Heart right ventricle (tissue), 16 donors: ENCODE results near the gene MGMT. TPM values are rescaled to one million over a fixed set of nuclear protein-coding genes. Genes with fewer than 3 reads are reported as not detected.
A peak's percentile ranks its signal among the peaks of the same experiment; 100 is the strongest.

Experiments
- ATAC-seq, 8 donors: fragments of 200-7000 bp; cut with Tn5 transposase; one replicate each; pipeline ENCODE4 v1.9.1; 2020; ENCODE audit warnings: mild to moderate bottlenecking in 8 of 8, moderate library complexity in 8 of 8, moderate number of reproducible peaks in 1 of 8
- DNase-seq, 2 donors: peaks; one replicate each; pipeline ENCODE4 v3.0.0-alpha.2; 2020
- H3K27ac ChIP-seq, 10 donors: fragments of 200-600 bp; sonication (generic) in 2 of 10; one replicate each; pipeline versions ENCODE4 v1.5.0 to v1.8.0; 2020 to 2022; ENCODE audit warnings: mild to moderate bottlenecking in 3 of 10
- H3K27me3 ChIP-seq, 7 donors: fragments of 200-600 bp; one replicate each; pipeline ENCODE4 v1.8.0; 2021 to 2022; ENCODE audit warnings: mild to moderate bottlenecking in 2 of 7
- H3K36me3 ChIP-seq, 9 donors: fragments of 200-600 bp; sonication (generic) in 1 of 9; one replicate each; pipeline versions ENCODE4 v1.5.0 to v1.8.0; 2020 to 2022; ENCODE audit warnings: mild to moderate bottlenecking in 2 of 9
- H3K4me1 ChIP-seq, 9 donors: fragments of 200-600 bp; sonication (generic) in 1 of 9; one replicate each; pipeline versions ENCODE4 v1.5.0 to v1.8.0; 2020 to 2022; ENCODE audit warnings: mild to moderate bottlenecking in 4 of 9
- H3K4me3 ChIP-seq, 10 donors: fragments of 200-600 bp; sonication (generic) in 2 of 10; one replicate each; pipeline versions ENCODE4 v1.5.0 to v1.8.0; 2020 to 2022; ENCODE audit warnings: mild to moderate bottlenecking in 7 of 10, moderate library complexity in 2 of 10
- H3K9me3 ChIP-seq, 11 donors: fragments of 200-600 bp in 10 of 11; sonication (generic) in 2 of 11; one replicate each; pipeline versions ENCODE4 v1.5.0 to v1.8.0; 2013 to 2022; ENCODE audit warnings: mild to moderate bottlenecking in 2 of 11, control low read depth in 1 of 11, moderate library complexity in 1 of 11
- WGBS, 2 donors: extraction: QIAGEN DNeasy Blood & Tissue Kit; methylation state at CpG; one replicate each; pipeline ENCODE4 v1.1.7; 2013; ENCODE audit warnings: inconsistent platforms in 1 of 2; 5-methylcytosine and 5-hydroxymethylcytosine counted together
- intact Hi-C, 10 donors: fragments of 100-400 bp; cut with DNase I; formaldehyde crosslinking; loops; one replicate each; pipeline versions ENCODE4 v1.11.1 to v1.14.2; 2022
- polyA plus RNA-seq, 2 donors: library from polyadenylated mRNA; stranded (reverse); fragments of 200-250 nt; gene quantifications; one replicate each; pipeline ENCODE4 v1.2.3, GENCODE V29; 2013
- total RNA-seq, 10 donors: library from RNA; stranded (reverse); fragmentation: NEBNext Ultra II Directional in 3 of 10; extraction: Animal tissue kit (Norgen Biotek cat#: 25700) in 3 of 10; gene quantifications; one replicate each; pipeline versions ENCODE4 v1.2.1 to v1.2.4, GENCODE V29; 2021 to 2023
- TF ChIP-seq, protein P1 (sequence below), 9 donors: fragments of 200-600 bp; sonication (generic) in 2 of 9; IDR thresholded peaks; one replicate each; pipeline versions ENCODE4 v1.5.0 to v1.8.0; 2021 to 2022; ENCODE audit warnings: antibody characterized with exemption in 9 of 9, mild to moderate bottlenecking in 5 of 9, moderate library complexity in 1 of 9
- donor health status: Arrhythmogenic right ventricular cardiomyopathy.
- donor health status: ischemic (EF 13 %, LVEDD 7.1; RV severe dilation, severe dysfunction).
- donor health status: healthy with polysubstance abuse.
- donor health status: DM: no; HTN: yes; CAD: no.
- donor health status: DM: no; HTN: no; CAD: no.
- donor health status: ischemic (EF 25% LVEDD 6.9; RV normal size, moderate dysfunction).
- donor health status: ischemic (EF 25% LVEDD 5.7; RV mildly dilated, moderate dysfunction).
- donor health status: healthy.
- donor health status: DM: yes; HTN: yes; CAD: no.
- donor health status: Ischemic cardiomyopathy.
- donor health status: ischemic (EF 35%, LVEDD 5.7; RV mildly dilated, moderate dysfunction).
- donor health status: nonischemic (EF 11% LVEDD 7.7; RV severe dilation, severe dysfunction).
- donor health status: DM: yes; HTN: yes; CAD: no.
- donor health status: PGD.
- donor health status: ischemic (EF 29% LVEDD 5.4; RV normal size, mild dysfunction).
- donor health status: nonischemic (EF 23%, LVEDD 6.1; RV moderate dilation, normal function).

MGMT gene
- total and polyA plus RNA-seq, 12 donors = 8.4 to 17.8 (median 12.9) TPM

DNA sequence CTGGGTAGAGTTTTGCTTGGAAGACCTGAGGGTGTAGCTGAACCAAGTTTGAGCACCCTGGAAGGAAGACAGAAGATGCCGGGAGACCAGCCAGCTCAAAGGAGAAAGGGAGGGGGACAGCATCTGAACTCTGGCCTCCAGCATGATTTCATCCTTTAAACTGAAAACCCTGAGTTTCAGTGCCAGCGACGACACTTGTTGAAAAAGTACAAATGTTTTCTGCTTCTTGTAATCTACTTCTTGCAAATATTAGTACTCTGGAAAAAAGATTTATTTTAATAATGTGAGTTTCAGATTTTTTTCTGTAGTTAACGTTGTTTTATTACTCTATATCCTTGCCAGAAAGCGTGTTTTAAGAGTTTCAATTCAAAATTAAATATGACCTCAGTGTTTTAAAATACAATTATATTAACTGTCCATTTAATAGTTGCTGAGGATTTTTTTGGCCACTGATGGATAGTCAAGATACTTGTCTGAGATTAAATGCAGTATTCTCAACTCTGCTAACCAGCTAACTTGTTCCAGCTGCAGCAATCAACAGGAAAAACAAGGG is 227.7 kb downstream of the MGMT start:
- Histone ChIP-seq H3K36me3 (no peaks in the 10 kb centered on the region), H3K4me1 (peaks cover 5 to 32% (median 13%) of the 10 kb centered on the region in 9 donors), H3K27me3 (no peaks in the 10 kb centered on the region), H3K27ac (peak overlapping the region in 1 of 10 donors; percentile 60), H3K9me3 (no peaks in the 10 kb centered on the region), H3K4me3 (no peak overlapping the region)
- 53 to 54% methylated on average over 5 of the region's 5 CpGs for WGBS, 2 donors
- DNase-seq (peak; percentile 57 to 74), ATAC-seq (peak; percentile 68 to 90 (median 81))
- intact Hi-C loops = no loop called here
- TF ChIP-seq, protein P1, sequence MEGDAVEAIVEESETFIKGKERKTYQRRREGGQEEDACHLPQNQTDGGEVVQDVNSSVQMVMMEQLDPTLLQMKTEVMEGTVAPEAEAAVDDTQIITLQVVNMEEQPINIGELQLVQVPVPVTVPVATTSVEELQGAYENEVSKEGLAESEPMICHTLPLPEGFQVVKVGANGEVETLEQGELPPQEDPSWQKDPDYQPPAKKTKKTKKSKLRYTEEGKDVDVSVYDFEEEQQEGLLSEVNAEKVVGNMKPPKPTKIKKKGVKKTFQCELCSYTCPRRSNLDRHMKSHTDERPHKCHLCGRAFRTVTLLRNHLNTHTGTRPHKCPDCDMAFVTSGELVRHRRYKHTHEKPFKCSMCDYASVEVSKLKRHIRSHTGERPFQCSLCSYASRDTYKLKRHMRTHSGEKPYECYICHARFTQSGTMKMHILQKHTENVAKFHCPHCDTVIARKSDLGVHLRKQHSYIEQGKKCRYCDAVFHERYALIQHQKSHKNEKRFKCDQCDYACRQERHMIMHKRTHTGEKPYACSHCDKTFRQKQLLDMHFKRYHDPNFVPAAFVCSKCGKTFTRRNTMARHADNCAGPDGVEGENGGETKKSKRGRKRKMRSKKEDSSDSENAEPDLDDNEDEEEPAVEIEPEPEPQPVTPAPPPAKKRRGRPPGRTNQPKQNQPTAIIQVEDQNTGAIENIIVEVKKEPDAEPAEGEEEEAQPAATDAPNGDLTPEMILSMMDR (IDR thresholded peaks at IDR 0.05) = no peak

DNA sequence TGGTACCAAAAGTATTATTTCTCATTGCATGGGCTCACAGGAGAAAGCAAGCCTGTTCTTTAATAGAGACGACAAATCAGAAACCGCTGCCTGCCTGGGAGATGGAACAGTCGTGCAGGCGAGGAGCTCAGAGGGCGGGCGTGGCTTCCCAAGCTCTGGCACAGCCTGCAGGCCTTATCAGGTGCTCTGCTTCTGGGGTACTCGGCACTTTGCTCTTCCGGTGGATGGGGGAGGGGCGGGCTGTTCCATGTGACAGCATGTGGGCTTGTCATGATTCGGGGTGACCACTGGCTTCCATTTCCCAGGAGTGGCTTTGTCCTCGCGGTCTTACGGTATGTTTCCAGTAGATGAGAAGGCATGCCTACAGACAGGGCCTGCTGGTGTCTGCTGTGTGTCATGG is 228.6 kb downstream of the MGMT start:
- no peak overlapping the region for H3K27ac ChIP-seq

DNA sequence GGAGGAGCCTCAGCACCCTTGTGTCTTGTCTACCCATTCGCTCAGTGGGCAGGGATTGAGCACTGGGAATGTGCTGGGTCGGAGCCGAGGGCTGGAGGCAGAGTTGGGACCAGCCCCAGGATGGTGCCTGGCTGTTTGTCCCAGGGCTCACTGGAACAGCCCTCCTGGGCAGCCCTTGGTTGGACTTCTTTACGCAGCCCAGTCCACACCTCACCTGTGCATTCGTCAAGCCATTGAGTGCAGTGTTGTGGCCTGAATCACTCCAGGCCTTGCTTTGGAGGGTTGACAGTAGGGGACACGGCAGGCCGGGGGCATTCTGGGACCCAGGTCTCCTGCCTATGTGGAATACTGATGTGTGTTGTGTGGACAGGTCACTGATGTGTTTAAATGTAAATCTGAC is 229.6 kb downstream of the MGMT start:
- no peak overlapping the region for H3K4me3 ChIP-seq
- H3K27ac ChIP-seq = no peak overlapping the region
- 96 to 98% methylated on average over 7 of the region's 7 CpGs for WGBS, 2 donors
- no peaks in the 10 kb centered on the region for H3K27me3 ChIP-seq
- TF ChIP-seq, protein P1 (IDR thresholded peaks at IDR 0.05) = no peak
- H3K9me3 ChIP-seq = no peaks in the 10 kb centered on the region
- H3K36me3 ChIP-seq = no peaks in the 10 kb centered on the region
- intact Hi-C loops = no loop called here
- no peak for ATAC-seq
- H3K4me1 ChIP-seq = peaks cover 0 to 31% (median 9%) of the 10 kb centered on the region in 9 donors
- no peak for DNase-seq

More for the DNA sequence above, 228.6 kb downstream of the MGMT start:
- intact Hi-C loops = no loop called here
- ATAC-seq = no peak
- no peaks in the 10 kb centered on the region for H3K9me3 ChIP-seq
- no peaks in the 10 kb centered on the region for H3K27me3 ChIP-seq
- no peaks in the 10 kb centered on the region for H3K36me3 ChIP-seq
- 71 to 75% methylated on average over 13 of the region's 13 CpGs for WGBS, 2 donors
- H3K4me3 ChIP-seq = no peak overlapping the region
- H3K4me1 ChIP-seq = peaks cover 2 to 31% (median 13%) of the 10 kb centered on the region in 9 donors
- TF ChIP-seq, protein P1 (IDR thresholded peaks at IDR 0.05) = no peak
- no peak for DNase-seq

GRCh38 chr10:129697463-129698247 is 230.6 kb downstream of the MGMT start:
- Histone ChIP-seq H3K4me3 (no peak overlapping the region), H3K4me1 (peaks cover 0 to 31% (median 9%) of the 10 kb centered on the region in 9 donors), H3K9me3 (no peaks in the 10 kb centered on the region), H3K27ac (no peak overlapping the region), H3K27me3 (no peaks in the 10 kb centered on the region), H3K36me3 (no peaks in the 10 kb centered on the region)
- intact Hi-C loops = no loop called here
- DNase-seq (no peak), ATAC-seq (no peak)
- TF ChIP-seq, protein P1 (IDR thresholded peaks at IDR 0.05) = no peak
- 91 to 92% methylated on average over 15 of the region's 15 CpGs for WGBS, 2 donors
